GOT3 (cell line): ENCODE measurements around the gene MRPL51.
A peak's percentile ranks its signal among the peaks of the same experiment; 100 is the strongest.
"Not testable (repeated sequence)": the region's sequence is repeated elsewhere in the genome, so short reads cannot be mapped to it uniquely, and the experiment has no call there.

Experiments
- DNase-seq: peaks from one replicate; lab custom pipeline; 2025; ENCODE audit warnings: mixed read lengths; lab: John Stamatoyannopoulos, UW

The MRPL51 gene

DNA sequence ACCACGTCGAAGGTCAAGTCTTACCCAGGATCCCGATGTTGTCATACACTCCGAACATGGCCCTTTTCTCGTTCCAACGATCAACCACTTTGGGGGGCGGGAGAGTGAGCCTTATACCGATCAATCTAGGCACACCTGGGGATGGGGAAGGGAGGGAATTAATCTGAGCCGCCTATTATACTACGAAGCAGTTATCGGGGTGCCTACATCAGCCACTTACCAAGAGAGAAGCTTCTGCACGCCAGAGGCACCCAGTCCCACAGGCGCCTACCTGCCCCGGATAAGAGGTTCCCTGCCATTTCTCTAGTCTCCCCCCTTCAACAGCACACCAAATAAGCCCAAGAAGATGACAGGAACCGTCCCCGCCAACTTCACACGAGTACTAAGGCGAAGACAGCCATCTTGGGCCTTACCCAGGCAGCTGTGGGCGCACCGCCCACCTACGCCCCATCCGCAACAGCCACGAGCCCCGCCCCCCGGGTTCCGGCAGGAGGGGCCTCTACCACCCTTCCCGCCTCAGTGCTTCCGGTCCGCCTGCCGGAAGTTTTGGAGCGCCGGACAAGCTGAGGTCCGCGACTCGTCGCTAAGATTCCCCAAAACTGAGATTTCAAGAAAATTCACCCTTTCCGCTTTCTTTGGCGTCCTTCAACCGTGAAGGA lies at the start of gene MRPL51:
Gene MRPL51 (minus strand): TSS at position 425 of the 659 bp plus-strand sequence. CDS start 126 bp downstream, at position 299.
- DNase-seq = peak; percentile 90

DNA sequence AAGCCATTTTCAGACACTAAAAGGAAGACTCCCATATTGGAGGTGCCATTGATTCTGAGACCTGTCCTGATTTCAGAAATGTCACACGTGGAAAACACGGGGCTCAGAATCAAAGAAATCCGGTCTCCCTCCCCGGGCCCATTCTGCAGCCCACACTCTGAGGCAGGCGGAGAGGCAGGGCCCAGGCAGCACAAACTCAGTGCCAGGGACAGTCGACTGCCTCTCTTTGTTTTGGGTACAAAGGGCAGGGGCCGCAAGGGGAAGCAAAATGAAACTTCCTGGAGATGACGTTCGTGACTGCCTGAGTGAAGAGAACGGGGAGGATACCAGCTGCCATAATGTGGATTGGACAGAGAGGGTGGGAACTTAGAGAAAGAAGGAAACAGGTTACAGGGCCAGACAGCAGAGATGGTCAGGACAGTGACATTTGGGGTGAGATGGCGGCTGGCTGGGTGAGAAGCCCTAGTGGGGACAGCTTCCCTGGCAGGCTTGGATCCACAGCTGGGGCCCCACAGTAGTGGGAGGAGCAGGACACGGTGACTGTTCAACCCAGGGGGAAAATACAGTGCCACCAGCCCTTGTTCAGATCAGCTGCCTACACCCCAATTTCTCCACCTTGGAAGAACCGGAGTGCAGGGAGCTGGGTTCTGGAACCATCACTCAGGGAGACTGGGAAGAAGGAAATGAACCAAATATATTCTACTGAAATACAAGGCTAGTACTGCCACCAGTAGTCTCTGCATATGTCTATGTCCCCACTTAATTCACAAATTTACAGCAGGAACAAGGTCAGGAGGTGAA lies 49.3 kb upstream of the MRPL51 start:
- DNase-seq = no peak

DNA sequence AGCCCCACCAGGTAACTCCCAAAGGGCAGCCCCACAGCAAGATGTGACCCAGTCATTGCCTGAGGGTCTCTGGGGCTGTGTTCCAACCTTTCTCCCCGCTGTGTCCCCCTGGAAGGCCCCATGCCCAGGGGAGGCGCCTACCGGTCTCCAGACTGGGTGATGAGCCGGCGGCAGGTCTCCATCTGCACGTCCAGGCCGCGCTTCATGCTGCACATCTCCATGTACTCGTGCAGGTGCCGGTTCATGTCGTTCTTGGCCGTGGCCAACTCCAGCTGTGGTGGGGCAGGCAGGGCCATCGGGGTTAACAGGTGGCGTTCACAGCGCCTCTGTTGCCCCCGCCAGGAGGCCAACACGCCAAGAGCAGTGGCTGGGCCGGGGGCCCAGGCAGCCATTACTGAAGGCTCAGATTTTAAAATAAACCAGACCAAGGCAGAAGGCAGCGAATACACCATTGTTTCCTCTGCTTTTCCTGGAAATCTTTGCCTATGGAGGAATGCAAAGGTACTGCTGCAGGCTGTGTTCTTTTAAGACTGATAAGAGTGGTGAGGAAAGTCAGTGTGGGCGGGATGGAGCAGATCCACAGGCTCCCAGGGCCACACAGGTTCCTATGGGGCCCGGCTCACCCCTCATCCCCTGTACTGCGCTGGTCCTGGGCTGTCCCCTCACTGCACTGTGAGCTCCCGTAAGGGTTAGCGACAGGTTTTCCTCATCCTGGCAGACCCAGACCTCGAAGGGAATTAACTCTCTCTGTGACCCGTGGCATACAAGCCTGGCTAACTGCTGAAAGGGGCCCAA lies 48.5 kb upstream of the MRPL51 start:
- no peak for DNase-seq

DNA sequence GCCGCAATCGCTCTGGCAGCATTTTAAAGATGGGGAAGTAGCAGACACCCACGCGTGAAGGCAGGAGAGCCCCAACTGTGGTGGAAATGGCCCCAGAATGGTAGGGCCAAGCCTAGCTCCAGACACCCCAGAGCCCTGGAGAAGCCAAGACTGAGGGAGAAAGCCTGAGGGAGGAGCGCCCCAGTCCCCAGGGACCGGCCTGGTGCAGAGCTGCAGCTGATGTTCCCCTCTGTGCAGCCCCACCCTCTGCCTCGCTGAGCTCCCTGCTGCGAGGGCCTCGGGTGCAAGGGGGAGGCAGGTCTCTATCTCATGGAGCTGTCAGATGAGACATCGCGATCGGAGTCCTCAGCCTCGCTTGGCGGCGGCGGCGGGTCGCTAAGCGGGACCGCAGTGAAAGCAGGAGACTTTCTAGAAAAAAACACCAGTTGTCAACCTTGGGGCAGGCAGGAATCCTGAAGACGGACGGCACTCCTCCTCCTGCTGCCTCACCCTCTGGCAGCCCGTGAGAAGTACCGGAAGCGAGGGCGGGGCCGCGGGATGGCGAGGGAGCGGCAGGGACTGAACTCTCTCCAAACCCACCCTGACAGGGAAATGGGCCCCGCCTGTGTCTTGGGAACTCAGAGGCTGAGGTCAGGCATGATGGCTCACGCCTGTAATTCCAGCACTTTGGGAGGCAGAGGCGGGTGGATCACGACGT lies 47.3 kb upstream of the MRPL51 start:
- no peak for DNase-seq

DNA sequence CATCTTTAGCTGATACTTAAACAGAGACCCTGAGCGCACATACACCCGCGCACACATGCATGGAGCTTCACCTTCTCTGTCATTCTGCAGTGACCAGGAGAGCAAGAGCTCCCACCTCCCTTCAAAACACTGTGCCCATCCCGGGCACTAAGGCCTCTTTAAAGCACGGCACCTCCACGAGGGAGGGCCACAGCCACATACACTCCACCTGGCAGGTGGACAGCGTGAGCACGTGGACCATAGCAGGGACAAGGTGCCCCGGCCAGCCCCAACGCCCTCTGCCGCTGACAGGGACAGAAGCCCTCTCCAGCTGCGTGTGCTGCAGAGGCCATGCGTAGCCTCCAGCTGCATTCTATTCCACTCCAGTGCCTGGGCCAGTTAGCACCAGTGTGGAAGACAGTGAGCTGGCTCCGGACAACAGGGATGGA lies 46.7 kb upstream of the MRPL51 start:
- no peak for DNase-seq

DNA sequence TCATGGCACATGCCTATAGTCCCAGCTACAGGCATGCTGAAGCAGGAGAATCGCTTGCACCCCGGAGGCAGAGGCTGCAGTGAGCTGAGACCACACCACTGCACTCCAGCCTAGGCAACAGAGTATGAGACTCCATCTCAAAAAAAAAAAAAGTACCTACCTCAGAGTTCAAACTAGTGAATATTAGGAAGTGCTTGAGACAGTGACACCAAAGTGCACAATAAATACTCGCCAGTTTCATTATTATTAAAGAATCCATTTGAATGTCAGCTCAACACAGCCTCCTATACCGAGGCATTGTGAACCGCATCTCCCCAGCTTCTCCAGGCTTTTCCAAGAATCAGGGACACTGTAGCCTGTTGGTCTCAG lies 46.2 kb upstream of the MRPL51 start:
- no peak for DNase-seq

DNA sequence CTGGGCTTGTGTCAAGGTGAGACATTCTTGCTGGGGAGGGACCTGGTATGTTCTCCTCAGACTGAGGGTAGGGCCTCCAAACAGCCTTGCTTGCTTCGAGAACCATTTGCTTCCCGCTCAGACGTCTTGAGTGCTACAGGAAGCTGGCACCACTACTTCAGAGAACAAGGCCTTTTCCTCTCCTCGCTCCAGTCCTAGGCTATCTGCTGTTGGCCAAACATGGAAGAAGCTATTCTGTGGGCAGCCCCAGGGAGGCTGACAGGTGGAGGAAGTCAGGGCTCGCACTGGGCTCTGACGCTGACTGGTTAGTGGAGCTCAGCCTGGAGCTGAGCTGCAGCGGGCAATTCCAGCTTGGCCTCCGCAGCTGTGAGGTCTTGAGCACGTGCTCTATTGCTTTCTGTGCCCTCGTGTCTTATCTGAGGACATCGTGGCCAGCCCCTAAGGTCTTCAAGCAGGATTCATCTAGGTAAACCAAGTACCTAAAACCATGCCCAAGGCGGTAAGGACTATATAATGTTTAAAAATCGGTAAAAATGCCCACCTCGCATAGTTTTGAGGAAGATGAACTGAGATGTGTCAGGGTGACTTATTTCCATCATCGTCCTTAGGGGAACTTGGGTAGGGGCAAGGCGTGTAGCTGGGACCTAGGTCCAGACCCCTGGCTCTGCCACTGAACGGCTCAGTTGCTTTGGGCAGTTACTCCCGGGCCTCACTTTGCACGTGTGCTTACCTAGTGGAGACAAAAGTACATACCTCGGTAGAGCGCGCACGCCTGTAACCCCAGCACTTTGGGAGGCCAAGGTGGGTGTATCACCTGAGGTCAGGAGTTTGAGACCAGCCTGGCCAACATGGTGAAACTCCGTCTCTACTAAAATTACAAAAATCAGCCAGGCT lies 45.6 kb upstream of the MRPL51 start:
- no peak for DNase-seq

DNA sequence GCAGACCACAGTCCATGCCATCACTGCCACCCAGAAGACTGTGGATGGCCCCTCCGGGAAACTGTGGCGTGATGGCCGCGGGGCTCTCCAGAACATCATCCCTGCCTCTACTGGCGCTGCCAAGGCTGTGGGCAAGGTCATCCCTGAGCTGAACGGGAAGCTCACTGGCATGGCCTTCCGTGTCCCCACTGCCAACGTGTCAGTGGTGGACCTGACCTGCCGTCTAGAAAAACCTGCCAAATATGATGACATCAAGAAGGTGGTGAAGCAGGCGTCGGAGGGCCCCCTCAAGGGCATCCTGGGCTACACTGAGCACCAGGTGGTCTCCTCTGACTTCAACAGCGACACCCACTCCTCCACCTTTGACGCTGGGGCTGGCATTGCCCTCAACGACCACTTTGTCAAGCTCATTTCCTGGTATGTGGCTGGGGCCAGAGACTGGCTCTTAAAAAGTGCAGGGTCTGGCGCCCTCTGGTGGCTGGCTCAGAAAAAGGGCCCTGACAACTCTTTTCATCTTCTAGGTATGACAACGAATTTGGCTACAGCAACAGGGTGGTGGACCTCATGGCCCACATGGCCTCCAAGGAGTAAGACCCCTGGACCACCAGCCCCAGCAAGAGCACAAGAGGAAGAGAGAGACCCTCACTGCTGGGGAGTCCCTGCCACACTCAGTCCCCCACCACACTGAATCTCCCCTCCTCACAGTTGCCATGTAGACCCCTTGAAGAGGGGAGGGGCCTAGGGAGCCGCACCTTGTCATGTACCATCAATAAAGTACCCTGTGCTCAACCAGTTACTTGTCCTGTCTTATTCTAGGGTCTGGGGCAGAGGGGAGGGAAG lies 44.7 kb upstream of the MRPL51 start:
- not testable (repeated sequence) for DNase-seq

DNA sequence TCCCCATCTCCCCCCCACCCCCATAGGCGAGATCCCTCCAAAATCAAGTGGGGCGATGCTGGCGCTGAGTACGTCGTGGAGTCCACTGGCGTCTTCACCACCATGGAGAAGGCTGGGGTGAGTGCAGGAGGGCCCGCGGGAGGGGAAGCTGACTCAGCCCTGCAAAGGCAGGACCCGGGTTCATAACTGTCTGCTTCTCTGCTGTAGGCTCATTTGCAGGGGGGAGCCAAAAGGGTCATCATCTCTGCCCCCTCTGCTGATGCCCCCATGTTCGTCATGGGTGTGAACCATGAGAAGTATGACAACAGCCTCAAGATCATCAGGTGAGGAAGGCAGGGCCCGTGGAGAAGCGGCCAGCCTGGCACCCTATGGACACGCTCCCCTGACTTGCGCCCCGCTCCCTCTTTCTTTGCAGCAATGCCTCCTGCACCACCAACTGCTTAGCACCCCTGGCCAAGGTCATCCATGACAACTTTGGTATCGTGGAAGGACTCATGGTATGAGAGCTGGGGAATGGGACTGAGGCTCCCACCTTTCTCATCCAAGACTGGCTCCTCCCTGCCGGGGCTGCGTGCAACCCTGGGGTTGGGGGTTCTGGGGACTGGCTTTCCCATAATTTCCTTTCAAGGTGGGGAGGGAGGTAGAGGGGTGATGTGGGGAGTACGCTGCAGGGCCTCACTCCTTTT lies 44.0 kb upstream of the MRPL51 start:
- DNase-seq = no peak

DNA sequence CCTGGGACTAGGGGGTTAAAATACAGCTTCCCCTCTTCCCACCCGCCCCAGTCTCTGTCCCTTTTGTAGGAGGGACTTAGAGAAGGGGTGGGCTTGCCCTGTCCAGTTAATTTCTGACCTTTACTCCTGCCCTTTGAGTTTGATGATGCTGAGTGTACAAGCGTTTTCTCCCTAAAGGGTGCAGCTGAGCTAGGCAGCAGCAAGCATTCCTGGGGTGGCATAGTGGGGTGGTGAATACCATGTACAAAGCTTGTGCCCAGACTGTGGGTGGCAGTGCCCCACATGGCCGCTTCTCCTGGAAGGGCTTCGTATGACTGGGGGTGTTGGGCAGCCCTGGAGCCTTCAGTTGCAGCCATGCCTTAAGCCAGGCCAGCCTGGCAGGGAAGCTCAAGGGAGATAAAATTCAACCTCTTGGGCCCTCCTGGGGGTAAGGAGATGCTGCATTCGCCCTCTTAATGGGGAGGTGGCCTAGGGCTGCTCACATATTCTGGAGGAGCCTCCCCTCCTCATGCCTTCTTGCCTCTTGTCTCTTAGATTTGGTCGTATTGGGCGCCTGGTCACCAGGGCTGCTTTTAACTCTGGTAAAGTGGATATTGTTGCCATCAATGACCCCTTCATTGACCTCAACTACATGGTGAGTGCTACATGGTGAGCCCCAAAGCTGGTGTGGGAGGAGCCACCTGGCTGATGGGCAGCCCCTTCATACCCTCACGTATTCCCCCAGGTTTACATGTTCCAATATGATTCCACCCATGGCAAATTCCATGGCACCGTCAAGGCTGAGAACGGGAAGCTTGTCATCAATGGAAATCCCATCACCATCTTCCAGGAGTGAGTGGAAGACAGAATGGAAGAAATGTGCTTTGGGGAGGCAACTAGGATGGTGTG lies 43.1 kb upstream of the MRPL51 start:
- DNase-seq = no peak

DNA sequence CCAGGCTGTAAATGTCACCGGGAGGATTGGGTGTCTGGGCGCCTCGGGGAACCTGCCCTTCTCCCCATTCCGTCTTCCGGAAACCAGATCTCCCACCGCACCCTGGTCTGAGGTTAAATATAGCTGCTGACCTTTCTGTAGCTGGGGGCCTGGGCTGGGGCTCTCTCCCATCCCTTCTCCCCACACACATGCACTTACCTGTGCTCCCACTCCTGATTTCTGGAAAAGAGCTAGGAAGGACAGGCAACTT lies 42.6 kb upstream of the MRPL51 start:
- no peak for DNase-seq

DNA sequence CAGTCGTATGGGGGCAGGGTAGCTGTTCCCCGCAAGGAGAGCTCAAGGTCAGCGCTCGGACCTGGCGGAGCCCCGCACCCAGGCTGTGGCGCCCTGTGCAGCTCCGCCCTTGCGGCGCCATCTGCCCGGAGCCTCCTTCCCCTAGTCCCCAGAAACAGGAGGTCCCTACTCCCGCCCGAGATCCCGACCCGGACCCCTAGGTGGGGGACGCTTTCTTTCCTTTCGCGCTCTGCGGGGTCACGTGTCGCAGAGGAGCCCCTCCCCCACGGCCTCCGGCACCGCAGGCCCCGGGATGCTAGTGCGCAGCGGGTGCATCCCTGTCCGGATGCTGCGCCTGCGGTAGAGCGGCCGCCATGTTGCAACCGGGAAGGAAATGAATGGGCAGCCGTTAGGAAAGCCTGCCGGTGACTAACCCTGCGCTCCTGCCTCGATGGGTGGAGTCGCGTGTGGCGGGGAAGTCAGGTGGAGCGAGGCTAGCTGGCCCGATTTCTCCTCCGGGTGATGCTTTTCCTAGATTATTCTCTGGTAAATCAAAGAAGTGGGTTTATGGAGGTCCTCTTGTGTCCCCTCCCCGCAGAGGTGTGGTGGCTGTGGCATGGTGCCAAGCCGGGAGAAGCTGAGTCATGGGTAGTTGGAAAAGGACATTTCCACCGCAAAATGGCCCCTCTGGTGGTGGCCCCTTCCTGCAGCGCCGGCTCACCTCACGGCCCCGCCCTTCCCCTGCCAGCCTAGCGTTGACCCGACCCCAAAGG lies 42.1 kb upstream of the MRPL51 start:
- DNase-seq = no peak

DNA sequence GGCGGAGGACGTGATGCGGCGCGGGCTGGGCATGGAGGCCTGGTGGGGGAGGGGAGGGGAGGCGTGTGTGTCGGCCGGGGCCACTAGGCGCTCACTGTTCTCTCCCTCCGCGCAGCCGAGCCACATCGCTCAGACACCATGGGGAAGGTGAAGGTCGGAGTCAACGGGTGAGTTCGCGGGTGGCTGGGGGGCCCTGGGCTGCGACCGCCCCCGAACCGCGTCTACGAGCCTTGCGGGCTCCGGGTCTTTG lies 41.6 kb upstream of the MRPL51 start:
- DNase-seq = no peak

DNA sequence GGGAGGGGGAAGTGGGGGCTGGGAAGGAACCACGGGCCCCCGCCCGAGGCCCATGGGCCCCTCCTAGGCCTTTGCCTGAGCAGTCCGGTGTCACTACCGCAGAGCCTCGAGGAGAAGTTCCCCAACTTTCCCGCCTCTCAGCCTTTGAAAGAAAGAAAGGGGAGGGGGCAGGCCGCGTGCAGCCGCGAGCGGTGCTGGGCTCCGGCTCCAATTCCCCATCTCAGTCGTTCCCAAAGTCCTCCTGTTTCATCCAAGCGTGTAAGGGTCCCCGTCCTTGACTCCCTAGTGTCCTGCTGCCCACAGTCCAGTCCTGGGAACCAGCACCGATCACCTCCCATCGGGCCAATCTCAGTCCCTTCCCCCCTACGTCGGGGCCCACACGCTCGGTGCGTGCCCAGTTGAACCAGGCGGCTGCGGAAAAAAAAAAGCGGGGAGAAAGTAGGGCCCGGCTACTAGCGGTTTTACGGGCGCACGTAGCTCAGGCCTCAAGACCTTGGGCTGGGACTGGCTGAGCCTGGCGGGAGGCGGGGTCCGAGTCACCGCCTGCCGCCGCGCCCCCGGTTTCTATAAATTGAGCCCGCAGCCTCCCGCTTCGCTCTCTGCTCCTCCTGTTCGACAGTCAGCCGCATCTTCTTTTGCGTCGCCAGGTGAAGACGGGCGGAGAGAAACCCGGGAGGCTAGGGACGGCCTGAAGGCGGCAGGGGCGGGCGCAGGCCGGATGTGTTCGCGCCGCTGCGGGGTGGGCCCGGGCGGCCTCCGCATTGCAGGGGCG lies 41.0 kb upstream of the MRPL51 start, which contains the start of gene GAPDH:
Gene GAPDH (plus strand): TSS at position 595 of the 772 bp plus-strand sequence. CDS start 316 bp downstream, outside the sequence.
- DNase-seq = peak; percentile 94

DNA sequence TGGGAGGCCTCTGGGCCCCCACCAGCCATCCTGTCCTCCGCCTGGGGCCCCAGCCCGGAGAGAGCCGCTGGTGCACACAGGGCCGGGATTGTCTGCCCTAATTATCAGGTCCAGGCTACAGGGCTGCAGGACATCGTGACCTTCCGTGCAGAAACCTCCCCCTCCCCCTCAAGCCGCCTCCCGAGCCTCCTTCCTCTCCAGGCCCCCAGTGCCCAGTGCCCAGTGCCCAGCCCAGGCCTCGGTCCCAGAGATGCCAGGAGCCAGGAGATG lies 40.5 kb upstream of the MRPL51 start:
- DNase-seq = no peak

DNA sequence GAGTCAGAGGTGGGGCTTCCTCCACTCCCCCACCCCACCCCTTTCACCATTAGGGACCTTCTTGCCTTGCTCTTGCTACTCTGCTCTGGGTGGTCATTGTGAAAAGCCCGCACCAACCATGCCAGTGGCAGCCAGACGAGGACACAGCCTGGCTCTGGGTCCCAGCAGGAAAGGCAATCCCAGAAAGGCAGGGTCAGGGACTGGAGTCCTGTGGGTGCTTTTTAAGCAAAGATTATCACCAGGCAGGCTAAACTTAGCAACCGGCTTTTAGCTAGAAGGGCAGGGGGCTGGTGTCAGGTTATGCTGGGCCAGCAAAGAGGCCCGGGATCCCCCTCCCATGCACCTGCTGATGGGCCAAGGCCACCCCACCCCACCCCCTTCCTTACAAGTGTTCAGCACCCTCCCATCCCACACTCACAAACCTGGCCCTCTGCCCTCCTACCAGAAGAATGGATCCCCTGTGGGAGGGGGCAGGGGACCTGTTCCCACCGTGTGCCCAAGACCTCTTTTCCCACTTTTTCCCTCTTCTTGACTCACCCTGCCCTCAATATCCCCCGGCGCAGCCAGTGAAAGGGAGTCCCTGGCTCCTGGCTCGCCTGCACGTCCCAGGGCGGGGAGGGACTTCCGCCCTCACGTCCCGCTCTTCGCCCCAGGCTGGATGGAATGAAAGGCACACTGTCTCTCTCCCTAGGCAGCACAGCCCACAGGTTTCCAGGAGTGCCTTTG lies 40.0 kb upstream of the MRPL51 start:
- DNase-seq = peak; percentile 71
